GM19452 (cell line): Measurements from ENCODE around the gene SND1.

ENCODE experiments used
- ATAC-seq: cut with Tn5 transposase; IDR thresholded peaks from one replicate; pipeline ENCODE4 v1.9.1; 2021; ENCODE audit not compliant: unreplicated experiment

SND1 gene

DNA sequence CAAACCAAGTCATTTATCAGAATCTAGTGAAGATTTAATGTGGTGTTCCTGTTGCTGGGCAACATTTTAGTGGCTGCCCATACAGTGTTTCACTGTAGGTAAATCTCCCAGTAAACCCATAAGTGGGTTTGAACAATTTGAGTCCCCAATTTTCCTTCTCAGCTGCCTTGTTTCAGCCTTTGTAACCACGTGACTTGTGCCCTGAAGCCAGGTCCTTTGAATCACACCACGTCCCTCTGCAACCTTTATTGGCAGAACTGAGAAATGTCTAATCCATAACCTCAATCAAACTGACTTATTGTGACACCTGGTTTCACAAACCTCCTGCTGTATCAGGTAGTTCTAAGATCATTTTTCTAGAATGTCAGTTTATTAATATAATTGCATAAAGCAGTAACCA lies 30.1 kb downstream of the SND1 start:
- no peak for ATAC-seq

DNA sequence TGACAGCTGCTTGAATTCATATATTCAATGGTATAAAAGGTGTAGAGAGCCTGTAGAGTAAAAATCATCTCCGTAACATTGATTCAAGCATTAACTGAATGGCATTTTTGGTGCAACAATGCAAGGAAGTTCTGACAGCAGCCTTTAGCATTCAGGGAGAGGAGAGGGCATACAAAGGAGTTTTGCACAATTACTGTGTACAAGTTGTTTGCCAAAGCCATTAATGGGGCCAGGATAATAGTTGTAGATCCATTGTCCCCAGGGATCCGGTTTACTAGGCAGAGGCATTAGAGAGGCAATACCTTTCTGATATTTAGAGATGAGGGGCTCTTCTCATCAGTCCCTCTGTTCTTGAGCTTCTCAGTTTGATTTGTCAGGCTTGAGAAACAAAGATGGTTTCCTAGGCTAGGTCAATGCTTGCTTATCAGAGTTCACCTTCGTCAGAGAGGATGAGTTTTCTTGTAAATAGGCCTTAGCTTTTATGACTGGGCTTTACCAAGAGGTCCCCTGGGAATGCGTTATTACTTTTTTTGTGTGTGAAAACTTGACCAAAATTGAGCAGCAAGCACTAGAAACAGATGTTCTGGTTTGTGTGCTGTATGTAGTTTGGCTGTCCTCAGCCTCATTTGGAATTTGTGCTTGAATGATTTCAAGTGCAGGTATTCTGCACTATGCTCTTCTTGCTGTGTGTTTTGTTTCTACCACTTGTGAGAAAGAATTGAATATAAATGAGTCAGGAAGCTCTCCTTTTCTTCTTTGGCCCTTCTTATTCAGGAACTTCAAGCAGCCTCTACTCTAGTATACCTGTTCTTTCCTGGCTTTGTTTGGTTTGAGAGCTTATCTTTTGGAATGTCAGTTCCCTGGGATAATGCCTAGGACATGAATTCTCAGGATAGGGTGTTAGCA lies 32.0 kb downstream of the SND1 start:
- ATAC-seq: peak; percentile 76

DNA sequence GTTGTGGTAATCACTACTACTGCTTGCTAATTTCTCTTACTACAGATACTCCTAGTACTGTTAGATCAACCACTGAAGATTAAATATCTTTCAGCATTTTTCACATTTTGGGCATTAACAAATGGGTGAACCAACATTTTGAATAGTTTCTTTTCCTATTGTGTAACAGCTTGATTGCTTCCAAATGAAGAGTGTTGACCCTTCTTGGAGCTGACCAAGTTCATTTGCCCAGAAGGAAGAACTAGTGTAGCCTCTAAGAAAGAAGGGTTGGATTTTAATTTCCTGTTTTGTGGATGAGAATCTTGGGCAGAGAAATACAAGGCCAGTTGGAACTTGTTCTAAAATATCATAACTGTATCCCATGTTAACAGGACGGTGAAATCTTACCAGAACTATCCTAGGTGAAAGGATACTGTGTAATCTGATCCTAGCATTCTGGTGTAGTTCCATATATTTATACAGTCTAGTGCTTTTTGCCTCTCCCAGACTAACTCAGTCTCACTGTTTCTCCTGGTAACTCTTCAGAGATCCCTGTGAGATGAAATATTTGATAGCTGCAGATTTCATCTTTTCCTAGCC lies 37.3 kb downstream of the SND1 start:
- ATAC-seq: no peak

DNA sequence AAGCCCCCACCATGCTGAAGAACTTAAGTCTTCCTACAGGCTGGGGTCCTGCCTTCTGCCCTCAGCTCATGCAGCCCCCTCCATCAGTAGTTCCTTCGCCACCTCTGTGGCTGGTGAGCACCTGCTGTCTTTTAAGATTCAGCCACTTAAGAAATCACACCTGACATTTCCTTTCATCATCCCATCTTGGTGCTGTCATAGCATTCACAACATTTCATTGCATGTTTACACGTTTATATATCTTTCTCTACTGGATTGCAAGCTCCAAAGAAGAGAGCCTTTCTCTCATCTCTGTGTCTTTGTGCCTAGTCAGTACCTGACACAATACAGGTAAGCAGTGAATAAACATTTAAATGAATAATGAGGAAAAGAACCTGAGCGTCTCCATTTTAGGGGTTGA lies 38.3 kb downstream of the SND1 start:
- ATAC-seq: no peak

DNA sequence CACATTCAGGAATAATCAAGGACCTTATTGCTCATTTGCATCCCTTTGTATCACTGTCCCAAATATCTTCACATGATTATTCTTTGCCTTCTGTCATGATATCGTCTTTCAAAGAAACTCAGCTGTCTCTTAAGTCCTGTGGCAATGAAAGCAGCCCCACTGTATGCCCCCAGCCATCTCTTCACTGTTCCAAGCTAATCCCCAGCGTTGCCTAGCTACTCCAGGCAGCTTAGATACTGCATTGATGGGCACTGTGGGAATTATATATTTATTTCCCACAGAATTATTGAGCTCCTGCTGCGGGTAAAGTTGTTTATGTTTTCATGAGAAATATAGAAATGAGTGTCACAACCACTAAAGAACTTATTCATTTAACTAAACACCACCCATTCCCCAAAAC lies 38.8 kb downstream of the SND1 start:
- ATAC-seq: no peak

DNA sequence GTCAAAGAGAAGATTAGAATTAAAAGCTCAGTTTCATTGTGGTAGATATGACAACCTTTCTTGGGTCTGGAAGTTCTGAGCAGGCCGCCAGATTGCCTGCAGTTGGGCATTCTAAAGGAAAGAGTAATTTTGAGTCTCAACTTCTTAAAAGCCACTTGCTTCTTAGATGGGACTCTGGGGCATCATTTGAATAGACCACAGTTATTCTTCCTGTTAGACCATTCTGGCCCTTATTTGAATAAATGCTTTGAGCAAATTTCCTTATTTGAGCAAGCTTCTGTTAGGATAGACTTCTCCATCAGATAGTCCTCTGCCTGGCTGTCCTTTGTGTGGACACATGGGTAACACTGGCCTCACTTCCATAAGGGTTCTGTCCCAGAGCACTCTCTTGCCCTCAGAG lies 40.2 kb downstream of the SND1 start:
- ATAC-seq: no peak

DNA sequence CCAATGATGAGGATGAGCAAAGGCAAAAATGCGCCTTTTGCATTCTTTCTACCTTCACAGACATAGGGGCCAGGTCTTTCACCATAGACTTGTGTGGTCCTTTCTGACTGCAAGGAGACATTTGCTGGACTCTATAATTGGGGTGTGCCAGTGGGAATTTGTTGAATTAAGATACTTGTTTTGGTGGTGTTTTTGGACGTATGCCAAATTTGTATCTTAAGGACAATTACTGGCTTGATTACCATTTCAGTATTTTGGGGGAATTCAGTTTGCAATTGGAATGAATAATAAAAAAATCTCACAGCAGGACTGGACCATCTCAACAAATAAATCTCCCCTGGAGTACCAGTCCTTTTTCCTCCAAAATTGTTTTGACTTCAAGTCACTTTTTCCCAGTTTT lies 47.9 kb downstream of the SND1 start:
- no peak for ATAC-seq

DNA sequence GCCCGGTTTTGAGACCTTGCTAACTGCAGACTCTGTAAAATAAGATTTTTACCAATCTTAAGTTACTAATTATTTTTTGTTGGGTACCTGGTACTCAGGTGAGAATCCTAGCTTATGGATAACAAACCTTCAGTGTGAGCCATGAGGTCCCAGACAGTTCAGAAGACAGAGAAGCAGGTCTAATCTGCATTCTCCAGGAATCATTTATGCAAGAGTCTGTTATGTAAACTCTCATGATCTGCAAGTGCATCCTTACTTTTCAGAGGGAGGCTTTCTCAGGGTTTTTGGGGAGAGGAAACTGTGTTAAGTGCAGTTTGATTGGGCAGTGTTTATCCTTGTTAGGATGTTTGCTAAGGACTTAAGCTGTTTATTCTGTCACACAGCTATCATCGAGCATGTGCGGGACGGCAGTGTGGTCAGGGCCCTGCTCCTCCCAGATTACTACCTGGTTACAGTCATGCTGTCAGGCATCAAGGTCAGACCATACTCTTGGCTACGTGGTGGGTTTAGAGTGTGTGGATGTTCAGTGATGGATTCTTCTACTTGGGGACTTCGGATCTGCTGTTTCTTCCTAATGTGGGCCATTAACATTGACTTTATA lies 50.2 kb downstream of the SND1 start:
- ATAC-seq: no peak

DNA sequence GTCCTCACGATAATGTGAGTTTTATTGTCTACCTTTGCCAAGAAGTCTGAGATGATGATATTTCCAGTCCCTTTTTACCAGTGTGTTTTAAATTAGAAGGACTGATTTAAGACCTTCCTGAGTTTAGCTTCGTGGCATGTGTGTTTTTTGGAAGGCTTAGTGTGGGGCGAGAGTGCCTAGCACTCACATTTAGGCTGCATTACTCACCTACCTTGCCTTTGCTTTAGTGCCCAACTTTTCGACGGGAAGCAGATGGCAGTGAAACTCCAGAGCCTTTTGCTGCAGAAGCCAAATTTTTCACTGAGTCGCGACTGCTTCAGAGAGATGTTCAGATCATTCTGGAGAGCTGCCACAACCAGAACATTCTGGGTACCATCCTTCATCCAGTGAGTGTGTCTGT lies 50.9 kb downstream of the SND1 start:
- no peak for ATAC-seq

DNA sequence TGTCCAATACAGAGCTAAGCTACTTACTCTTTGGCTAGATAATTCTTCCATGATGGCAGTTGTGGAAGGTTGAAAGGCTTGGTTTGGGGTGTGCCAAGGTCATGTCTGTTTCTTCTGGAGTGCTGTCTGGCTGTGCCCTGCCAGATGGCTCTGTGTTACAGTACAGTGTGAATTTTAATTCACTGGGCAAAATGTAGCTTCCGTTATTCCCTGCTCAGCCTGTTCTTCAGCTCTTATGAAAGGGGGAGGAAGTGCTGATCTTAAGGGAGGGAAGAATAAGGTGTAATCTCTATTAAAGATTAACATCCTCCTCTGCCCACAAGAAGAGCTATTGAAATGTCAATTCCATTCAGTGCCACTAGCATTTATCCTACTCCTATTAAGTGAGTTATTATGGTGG lies 52.2 kb downstream of the SND1 start:
- no peak for ATAC-seq

DNA sequence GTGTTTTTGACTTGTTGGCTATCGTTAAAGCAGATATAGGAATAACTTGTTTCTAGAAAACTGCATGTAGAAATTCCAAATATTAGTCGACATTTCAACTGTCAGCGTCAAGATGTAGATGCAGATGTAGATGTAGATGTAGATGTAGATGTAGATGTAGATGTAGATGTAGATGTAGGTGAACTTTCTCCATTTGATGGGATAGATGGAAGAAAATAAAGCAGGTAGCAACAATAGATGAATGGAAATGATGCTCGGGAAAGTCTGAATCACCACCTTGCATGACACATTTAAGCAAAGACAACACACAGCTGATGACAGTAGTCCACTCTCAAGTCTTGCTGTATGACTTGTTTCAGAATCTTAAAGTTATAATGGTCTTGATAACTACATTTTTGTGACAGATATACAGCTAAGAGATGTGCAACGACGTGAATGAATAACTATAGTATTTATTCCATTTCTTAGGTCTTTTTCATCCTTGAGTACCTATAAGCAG lies 53.5 kb downstream of the SND1 start:
- ATAC-seq: no peak

DNA sequence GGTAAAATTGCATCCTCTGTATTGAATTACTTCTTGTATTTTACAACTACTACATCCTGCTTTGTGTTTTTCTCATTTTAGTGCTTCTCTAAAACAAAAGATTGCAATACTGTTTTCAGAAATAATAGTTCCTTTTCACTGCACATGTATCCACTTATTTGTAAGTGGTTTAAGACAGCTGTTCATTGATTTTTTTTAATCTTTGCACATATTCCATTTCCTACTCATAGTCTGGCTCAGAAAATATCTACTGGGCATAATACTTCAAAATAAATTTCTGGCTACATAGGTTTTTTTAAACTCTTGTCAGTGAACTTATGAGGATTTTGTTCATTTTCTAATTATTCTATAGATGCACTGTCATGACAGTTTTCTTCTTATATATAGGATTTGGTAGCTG lies 54.8 kb downstream of the SND1 start:
- no peak for ATAC-seq

DNA sequence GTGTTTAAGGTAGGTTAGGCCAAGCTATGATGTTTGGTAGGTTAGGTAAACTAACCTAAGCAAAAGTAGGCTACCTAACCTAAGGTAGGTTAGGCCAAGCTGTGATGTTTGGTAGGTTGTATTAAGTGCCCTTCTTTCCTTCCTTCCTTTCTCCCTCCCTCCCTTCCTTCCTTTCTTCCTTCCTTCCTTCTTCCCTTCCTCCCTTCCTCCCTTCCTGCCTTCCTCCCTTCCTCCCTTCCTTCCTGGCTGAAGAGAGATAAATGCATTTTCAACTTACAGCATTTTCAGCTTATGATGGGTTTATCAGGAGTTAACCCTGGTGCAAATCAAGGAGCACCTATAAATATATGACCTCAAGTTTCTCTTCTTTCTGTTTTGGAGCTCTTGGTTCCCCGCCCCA lies 56.2 kb downstream of the SND1 start:
- ATAC-seq: no peak

DNA sequence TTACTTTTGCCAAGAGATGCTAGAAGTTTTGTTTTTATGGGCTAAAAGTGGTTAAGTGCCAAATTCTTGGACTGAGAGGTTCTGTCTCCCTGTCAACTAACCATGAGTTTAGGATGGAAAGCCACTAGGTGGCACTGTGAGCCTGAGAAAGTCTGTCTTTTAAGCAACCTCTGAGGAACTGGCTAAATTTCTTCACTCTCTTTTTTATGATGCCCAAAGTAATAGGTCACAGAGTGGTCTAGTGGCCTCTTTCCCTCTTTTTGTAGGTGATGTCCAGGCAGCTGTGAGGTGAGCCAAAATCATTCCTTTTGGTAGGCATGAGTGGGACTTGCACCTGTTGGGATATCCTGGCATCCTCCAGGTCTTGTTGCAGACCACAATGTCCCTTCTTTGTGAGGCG lies 56.8 kb downstream of the SND1 start:
- peak; percentile 76 for ATAC-seq

DNA sequence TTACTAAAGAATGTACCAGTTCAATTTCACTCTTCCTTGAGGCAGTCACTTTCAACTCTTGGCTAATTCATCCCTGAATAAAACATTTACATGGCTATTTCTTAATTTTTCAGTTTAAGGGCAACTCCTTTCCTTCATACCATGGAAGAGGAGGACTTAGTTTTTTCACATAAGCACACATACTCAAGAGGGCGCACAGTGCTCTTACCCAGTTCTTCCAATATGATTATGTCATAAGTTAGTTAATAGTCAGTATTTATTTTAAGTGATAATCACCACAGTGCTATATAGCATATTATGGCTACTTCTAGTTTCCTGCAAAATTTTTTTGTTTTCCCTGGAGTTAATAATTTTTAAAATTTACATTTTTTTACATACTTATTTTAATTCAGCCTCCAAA lies 58.6 kb downstream of the SND1 start:
- ATAC-seq: no peak

DNA sequence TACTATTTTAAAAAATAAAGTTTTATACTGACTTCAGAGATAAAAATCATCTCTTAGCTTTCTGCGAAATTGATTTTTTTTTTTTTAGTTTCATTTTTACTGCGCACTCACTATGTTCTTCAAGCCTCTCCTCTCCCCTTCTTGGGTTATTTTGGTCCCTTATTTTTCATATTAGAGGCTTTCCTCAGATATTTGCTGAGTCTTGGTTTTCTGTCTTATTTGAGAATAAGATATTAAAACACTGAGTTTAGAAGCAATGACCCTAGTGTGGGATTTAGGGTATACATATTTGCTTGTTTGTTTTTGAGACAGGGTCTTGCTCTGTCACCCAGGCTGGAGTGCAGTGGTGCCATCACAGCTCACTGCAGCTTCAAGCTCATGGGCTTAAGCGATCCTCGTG lies 59.9 kb downstream of the SND1 start:
- no peak for ATAC-seq

DNA sequence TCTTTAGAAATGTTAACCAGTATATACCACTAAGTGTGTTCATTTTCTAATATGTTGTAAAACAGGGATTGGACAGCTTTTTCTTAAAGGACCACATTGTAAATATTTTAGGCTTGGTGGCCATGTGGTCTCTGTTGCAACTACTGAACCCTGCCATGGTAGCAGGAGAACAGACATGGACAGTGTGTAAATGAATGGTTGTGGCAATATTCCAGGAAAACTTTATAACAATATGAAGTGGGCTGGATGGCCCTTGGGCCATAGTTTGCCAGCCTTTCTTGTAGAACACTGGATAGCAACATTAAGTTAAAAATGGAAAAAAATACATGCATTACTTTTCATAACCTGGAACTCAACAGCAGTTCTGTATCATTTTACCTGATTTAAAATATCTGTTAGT lies 61.0 kb downstream of the SND1 start:
- ATAC-seq: no peak

DNA sequence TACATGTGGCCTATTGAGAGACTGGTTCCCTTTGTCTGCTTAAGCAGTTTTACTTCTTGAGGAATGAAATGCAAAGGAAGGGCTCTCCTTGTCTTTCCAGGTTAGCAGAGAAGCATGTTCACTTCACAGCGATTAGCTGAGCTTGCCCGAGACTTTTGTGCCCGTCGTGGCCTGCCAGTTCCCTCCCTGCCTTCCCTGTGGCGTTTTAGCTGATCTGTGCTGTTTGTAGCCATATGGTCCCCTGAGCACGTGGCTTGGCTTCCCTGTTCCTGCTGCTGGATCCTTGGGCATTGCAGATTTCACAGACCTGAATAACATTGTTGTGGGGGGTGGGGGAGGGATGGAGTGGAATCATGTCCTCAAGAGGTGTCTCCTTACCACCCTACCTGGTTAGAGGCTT lies 61.8 kb downstream of the SND1 start:
- no peak for ATAC-seq

DNA sequence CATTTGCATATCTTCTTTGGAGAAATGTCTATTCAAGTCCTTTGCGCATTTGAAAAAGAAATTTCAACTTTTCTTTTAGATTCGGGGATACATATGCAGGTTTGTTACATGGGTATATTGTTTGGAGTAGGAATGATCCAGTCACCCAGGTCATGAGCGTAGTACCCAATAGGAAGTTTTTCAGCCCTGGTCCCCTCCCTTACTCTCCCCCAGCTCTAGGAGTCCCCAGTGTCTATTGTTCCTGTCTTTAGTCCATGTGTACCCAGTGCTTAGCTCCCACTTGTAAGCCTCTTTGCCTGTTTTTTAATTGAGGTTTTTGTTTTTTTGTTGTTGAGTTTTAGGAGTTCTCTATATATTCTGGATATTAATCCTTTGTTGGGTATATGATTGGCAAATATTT lies 63.3 kb downstream of the SND1 start:
- ATAC-seq: no peak

DNA sequence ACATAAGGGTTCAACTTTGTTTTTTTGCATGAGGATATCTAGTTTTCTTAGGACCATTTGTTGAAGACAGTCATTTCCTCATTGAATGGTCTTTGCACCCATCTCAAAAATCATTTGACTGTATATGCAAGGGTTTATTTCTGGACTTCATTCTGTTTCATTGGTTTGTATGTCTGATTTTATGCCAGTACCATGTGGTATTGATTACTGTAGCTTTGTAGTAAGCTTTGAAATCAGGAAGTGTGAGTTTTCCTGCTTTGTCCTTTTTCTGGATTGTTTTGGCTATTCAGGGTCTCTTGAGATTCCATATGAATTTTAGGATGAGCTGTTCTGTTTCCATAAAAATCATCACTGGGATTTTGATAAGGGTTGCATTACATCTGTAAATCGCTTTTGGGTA lies 63.9 kb downstream of the SND1 start:
- ATAC-seq: no peak

DNA sequence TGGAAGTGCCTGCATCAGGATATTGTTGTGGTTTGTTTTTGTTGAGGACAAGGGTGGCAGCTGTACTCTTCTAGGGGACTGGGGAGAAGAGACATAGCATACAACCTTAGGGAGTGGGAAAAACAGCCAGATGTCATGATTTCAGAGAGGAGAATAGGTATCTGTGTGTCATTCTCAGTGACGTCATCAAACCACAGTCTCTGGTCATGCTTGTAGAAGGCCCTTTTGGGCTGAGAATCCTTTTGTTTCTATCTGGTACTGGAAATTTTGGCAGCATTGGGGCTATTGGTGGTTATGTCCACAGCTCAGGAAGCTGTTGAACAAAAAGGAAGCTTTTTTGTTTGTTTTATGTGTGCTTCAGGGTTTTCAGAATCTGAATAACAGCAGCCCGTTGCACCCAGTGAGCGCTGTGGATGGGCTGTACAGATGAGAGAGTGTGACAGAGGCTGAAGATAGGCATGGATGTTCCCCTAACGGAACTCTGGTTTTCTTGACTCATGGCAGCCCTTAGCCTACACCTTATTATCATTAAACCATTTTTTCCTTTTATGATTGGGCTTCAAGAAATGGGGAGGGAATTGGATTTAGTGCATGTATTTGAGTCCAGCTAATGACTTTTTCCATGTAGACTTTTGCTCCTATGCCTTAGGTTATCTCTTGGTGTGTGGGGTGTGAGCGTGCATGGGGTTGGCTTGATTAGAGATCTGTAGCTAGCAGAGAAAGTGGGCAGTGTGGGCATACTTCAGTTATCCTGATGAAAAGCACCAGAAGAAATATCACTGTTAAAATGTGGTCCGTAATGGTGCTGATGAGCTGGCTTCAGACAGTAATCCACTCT lies 65.7 kb downstream of the SND1 start:
- no peak for ATAC-seq
